IPS-20b (cell line): ENCODE data around the gene RNF20.
"Not testable (repeated sequence)": the region's sequence is repeated elsewhere in the genome, so short reads cannot be mapped to it uniquely, and the experiment has no call there.

ENCODE experiments used
- H3K27ac ChIP-seq: one replicate; pipeline ENCODE4 v1.5.1; 2013; ENCODE audit warnings: low read length
- H3K27me3 ChIP-seq: 2 replicates; pipeline ENCODE4 v1.6.1; 2013; ENCODE audit warnings: mild to moderate bottlenecking, low read length, inconsistent platforms; ENCODE audit not compliant: insufficient read depth
- H3K36me3 ChIP-seq: 2 replicates; pipeline ENCODE4 v1.6.1; 2013; ENCODE audit warnings: low read depth, mild to moderate bottlenecking, inconsistent platforms, low read length, moderate library complexity; ENCODE audit not compliant: insufficient read depth
- H3K4me1 ChIP-seq: 2 replicates; pipeline ENCODE4 v1.6.1; 2013; ENCODE audit warnings: mild to moderate bottlenecking, control low read depth, inconsistent platforms, low read length, moderate library complexity; ENCODE audit not compliant: insufficient read depth
- H3K4me3 ChIP-seq: 2 replicates; pipeline ENCODE4 v1.5.1; 2013; ENCODE audit warnings: mild to moderate bottlenecking, low read length, inconsistent platforms
- H3K9ac ChIP-seq: 2 replicates; pipeline ENCODE4 v1.6.1; 2013; ENCODE audit warnings: low read depth, mild to moderate bottlenecking, inconsistent platforms, low read length, moderate library complexity
- H3K9me3 ChIP-seq: 2 replicates; pipeline ENCODE4 v1.6.1; 2013; ENCODE audit warnings: mild to moderate bottlenecking, low read depth, low read length, inconsistent platforms; ENCODE audit not compliant: insufficient read depth

Gene RNF20

DNA sequence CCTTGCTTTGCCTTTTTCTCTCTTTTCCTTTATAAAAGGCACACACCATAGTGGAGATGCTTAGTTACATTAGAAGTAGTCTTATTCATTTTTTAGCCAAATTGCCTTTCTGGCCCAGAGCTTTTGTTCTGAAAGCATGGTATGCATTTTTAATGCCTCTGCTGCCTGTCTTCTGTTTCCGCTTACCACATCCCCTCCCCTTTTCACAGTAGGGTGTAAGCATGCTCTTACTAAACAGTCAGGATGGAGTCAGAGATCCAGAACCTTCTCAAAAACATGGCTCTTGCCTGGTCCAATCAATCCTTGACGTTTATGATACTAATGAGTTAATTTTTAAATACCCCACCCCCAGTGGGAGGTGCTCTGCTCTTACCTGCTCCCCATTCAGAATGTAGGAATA is 38.7 kb downstream of the RNF20 start:
- Histone ChIP-seq H3K4me3 (no peak overlapping the region), H3K36me3 (peaks cover 27% of the 10 kb centered on the region), H3K27me3 (no peaks in the 10 kb centered on the region), H3K9ac (peak overlapping the region; percentile 10; the same call in 1 of the 2 replicates), H3K9me3 (no peaks in the 10 kb centered on the region), H3K4me1 (peaks cover 17% of the 10 kb centered on the region), H3K27ac (peak overlapping the region; percentile 42)

DNA sequence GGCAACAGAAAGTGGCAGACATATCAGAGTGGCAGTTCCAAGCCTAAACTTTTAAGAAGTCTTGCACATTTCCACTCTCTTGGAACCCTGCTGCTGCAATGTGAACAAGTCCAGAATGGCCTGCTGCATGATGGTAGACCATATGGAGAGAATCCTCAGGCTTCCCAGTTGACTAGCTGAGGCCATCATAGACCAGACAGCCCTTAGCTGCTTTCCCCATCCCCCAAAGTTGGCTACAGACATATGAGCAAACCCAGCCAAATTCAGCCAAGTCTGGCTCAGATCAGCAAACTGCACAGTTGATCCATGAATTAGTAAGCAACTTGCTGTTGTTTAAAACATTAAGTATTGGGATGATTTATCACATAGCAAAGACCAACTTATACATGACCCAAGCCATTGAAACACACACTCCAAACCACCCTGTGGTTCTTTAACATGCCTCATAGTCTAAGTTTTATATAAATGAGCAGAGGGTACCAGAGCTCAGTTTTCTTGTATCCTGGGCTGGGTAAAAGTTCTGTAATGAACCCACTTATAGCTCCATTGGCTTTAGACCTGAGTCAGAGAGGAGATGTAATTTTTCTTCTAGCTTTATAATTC is 41.2 kb downstream of the RNF20 start:
- H3K9me3 ChIP-seq = no peaks in the 10 kb centered on the region
- H3K27ac ChIP-seq = no peak overlapping the region
- H3K9ac ChIP-seq = no peak overlapping the region
- H3K36me3 ChIP-seq = 0 out of 2 replicates have a peak, but pooled peaks cover 6% of the 10 kb centered on the region
- H3K27me3 ChIP-seq = no peaks in the 10 kb centered on the region
- peaks cover 22% of the 10 kb centered on the region for H3K4me1 ChIP-seq
- H3K4me3 ChIP-seq = no peak overlapping the region

DNA sequence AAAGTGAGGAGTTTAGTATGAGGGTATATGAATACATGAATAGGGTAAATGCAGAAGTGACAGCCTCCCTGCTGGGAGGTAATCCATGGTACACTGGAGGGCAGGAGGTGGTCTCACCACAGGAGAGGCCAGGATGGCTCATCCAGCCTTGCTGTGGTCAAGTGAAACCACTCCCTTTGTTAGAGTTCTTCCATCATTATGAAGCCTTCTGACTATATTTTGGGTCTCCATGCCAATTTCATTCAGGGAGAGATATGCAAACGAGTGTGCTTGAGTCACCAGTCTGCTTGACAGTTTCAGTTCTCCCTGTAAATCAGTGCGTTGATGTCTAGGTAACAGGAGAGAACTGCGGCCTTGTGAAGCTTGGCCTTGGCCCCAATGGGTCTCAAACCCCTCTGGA is 44.7 kb downstream of the RNF20 start:
- no peaks in the 10 kb centered on the region for H3K9me3 ChIP-seq

DNA sequence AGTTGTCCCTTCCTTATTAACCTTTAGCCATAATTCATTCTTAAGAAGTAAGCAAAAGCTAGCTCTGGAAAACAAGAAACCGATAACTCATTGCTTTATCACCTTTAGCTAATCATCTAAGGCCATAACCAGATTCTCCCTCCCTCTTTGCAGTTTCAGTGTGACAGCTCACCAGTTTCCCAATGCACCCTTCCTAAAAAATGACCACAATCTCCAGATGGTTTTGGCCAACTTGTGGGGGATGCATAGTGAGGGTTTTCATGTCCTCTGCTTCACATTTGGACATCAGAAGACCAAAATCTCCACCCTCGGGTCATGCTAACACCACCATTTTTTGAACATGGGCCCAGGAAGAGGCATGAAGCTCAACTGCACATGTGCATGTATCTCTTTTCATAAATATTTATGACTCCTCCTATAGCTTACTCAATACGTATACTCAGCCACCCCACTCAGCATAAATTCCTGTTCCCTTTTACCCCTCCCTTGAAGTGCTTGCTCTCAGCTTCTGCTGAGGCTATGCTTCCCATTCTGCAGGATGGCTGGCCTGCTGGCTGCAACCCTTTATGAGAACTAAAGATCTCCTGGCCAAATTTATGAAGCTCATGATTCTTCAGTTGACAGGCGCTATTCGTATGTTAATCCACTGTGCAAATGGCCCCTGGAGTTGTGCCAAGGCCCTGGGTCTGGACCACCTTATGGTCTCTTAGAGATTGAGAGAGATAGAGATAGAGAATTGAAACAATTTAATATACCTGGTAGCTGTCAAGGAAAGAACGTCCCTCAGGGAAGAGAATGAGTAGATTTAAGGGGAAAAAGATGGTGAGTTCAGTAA is 46.3 kb downstream of the RNF20 start:
- Histone ChIP-seq H3K4me1 (peaks cover 25% of the 10 kb centered on the region), H3K27ac (no peak overlapping the region), H3K27me3 (no peaks in the 10 kb centered on the region), H3K36me3 (no peaks in the 10 kb centered on the region), H3K9ac (no peak overlapping the region), H3K9me3 (no peaks in the 10 kb centered on the region), H3K4me3 (no peak overlapping the region)

More for the DNA sequence above, 44.7 kb downstream of the RNF20 start:
- H3K36me3 ChIP-seq = no peaks in the 10 kb centered on the region
- no peak overlapping the region for H3K27ac ChIP-seq
- no peak overlapping the region for H3K4me3 ChIP-seq
- H3K27me3 ChIP-seq = no peaks in the 10 kb centered on the region
- H3K4me1 ChIP-seq = peaks cover 19% of the 10 kb centered on the region
- H3K9ac ChIP-seq = no peak overlapping the region

DNA sequence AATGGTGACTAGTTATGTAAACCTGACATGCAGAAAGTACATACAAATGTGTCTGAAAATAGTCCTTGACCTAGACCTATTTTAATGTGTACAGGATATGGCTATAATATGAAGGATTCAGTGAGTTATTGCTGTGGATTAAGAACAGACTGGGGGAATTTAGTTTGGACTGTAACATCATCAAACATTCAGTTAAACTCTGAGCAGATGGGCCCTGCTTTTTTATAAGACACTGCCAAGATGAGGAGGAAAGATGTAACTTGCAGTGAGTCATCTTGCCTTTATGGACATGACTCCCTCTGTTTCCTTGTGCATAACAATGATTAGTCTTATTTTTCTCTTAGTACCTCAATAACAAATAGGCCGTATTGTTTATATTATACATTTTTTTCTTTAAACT is 48.9 kb downstream of the RNF20 start:
- Histone ChIP-seq H3K27me3 (no peaks in the 10 kb centered on the region), H3K4me1 (peaks cover 25% of the 10 kb centered on the region), H3K9me3 (no peaks in the 10 kb centered on the region), H3K36me3 (no peaks in the 10 kb centered on the region), H3K4me3 (no peak overlapping the region), H3K27ac (no peak overlapping the region), H3K9ac (no peak overlapping the region)

DNA sequence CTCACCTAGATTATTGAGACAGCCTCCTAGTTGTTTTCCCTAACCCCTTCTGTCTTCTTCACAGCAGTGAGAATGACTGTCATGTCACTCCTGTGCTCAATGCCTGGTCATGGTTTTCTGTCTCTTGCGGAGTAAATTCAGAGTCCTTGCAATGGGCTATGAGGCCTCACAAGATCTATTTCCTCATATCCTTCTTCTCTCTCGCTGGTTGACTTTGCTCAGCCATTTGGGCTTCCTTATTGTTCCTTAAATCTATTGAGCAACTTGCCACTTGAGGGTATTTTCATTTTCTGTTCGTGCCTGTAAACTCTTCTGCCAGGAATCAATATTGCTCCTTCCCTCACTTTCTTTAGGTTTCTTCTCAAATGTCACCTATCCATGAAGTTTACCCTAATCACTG is 52.1 kb downstream of the RNF20 start:
- Histone ChIP-seq H3K4me3 (no peak overlapping the region), H3K9ac (no peak overlapping the region), H3K4me1 (peaks cover 20% of the 10 kb centered on the region; the same call in 1 of the 2 replicates), H3K9me3 (no peaks in the 10 kb centered on the region), H3K27ac (no peak overlapping the region), H3K27me3 (no peaks in the 10 kb centered on the region), H3K36me3 (no peaks in the 10 kb centered on the region)

DNA sequence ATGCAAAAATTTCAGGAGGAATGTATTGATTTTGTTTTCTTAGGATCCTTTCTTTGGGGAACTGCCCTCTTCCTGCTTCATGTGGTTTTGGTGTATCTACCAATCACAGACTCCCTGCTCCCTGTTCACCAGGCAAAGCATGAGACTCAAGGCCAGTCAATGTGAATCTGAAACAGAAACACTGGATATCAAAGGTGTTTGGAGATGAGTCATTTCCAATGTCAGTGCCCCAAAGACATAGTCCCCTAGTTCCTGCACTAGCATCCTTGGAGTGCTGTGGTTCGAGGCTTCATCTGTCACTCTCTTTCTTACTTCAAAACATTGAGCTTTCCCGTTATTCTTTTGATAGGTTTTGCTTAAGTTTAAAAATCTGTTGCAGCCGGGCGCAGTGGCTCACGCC is 53.0 kb downstream of the RNF20 start:
- Histone ChIP-seq H3K27ac (no peak overlapping the region), H3K36me3 (no peaks in the 10 kb centered on the region), H3K27me3 (no peaks in the 10 kb centered on the region), H3K4me3 (no peak overlapping the region), H3K9ac (no peak overlapping the region), H3K4me1 (peaks cover 20% of the 10 kb centered on the region; the same call in 1 of the 2 replicates), H3K9me3 (no peaks in the 10 kb centered on the region)

DNA sequence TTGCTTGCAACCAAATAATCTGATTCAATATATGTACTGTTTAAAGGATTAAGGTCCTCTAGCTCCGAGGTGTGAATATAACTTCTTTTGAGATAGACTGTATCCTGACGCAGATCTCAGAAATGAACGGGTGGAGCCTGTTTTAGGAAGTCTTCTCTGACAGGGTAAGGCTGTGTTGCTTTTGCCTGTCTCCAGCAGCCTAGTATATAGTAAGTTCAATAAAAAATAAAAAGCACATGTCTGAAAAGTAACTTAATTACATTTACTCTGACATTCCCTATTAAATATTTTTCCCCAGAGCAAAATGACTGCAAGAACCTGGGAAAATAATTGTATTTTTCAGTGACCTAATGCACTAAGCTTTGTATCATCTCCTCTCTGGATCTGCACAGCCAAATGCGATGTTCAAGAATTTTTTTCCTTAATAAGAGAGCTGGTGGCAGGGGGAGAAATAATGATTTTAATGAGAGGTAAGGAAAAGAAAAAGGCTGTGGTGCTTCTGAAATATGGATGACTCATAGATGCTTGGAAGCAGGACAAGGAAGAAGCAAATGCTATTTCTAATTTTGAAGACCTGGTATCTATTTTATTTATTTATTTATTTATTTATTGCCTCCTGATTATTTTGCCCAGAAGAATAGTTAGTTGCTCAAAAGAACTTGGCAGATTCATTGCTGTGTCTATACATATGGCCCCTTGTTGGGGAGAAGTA is 53.8 kb downstream of the RNF20 start:
- Histone ChIP-seq H3K27ac (no peak overlapping the region), H3K4me1 (peaks cover 19% of the 10 kb centered on the region; the same call in 1 of the 2 replicates), H3K36me3 (no peaks in the 10 kb centered on the region), H3K4me3 (no peak overlapping the region), H3K9me3 (no peaks in the 10 kb centered on the region), H3K9ac (no peak overlapping the region), H3K27me3 (no peaks in the 10 kb centered on the region)

DNA sequence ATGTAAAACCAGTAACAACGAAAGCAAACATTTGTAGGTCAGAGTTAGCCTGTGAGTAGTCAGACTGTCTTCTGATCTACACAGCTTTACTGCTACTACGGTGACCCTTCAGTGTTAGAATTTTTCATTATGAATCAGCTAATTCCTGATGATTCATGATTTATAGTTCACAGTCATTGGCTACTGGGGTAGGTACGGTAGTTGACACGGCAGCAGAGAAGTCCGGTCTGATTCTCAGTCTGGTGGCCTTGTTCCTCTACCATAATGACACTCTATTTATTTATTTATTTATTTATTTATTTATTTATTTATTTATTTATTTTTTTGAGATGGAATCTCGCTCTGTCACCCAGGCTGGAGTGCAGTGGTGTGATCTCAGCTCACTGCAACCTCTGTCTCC is 56.4 kb downstream of the RNF20 start:
- H3K27ac ChIP-seq, H3K4me3 ChIP-seq, H3K27me3 ChIP-seq, H3K36me3 ChIP-seq, H3K9ac ChIP-seq, H3K4me1 ChIP-seq, H3K9me3 ChIP-seq: not testable (repeated sequence)

DNA sequence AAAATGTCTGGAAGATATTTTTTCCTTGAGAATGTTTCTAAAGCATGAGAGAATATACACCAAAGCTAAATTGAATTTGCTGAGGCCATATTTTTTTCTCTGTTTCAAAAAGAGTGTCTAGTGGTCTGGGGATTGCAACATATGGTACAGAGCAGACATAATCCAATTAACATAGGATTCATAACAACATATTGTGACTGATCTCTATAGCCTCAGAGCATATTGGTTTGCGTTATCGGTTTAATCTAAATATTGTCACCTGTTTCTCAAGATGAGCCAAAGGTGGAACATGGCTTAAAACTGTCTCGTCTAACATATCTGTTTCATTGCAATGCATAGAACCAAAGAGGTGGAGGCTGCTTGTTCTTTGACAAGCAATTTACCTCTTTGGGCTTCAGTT is 57.2 kb downstream of the RNF20 start:
- H3K4me3 ChIP-seq = no peak overlapping the region
- no peaks in the 10 kb centered on the region for H3K27me3 ChIP-seq
- H3K9ac ChIP-seq = no peak overlapping the region
- H3K9me3 ChIP-seq = no peaks in the 10 kb centered on the region
- 0 out of 2 replicates have a peak, but pooled peaks cover 3% of the 10 kb centered on the region for H3K4me1 ChIP-seq
- no peaks in the 10 kb centered on the region for H3K36me3 ChIP-seq
- H3K27ac ChIP-seq = no peak overlapping the region

DNA sequence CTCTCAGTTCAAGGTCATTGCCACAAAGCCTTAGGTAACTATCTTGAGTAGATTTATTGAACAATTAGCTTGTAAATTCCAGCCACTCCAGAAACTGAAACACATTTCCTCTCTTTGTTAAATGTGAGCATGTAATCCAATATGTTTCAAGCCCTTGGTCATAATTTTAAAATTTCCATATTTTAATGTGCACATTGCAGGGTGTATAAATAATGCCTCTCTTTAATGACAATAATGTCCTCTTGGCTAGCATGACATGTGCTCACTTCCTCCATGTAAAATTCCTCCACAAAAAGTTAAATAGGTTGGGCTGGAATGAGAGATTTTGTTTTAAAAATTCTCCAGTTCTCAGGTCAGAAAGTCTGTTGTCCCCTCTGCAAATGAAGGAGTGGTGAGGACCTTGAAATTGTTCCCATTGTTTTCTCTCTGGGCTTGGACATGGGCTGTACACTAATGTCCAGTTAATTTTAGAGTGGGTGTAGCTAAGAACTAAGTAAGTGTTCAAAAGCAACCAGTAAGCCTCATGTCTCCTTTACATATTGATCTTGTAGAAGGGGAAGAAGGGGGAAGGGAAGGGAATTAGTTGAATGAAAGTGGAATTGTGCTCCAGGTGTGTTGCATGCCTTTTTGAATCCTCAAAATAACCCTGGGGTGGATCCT is 58.3 kb downstream of the RNF20 start:
- no peak overlapping the region for H3K9ac ChIP-seq
- no peak overlapping the region for H3K4me3 ChIP-seq
- no peaks in the 10 kb centered on the region for H3K27me3 ChIP-seq
- no peaks in the 10 kb centered on the region for H3K9me3 ChIP-seq
- 0 out of 2 replicates have a peak, but pooled peaks cover 3% of the 10 kb centered on the region for H3K4me1 ChIP-seq
- H3K27ac ChIP-seq = no peak overlapping the region
- no peaks in the 10 kb centered on the region for H3K36me3 ChIP-seq
